GM19372 (cell line): ENCODE results near the gene CYP27A1.

Experiments
- ATAC-seq: cut with Tn5 transposase; IDR thresholded peaks from one replicate; pipeline ENCODE4 v1.9.1; 2021; ENCODE audit warnings: mild to moderate bottlenecking, low read depth, moderate library complexity; ENCODE audit not compliant: unreplicated experiment

Gene CYP27A1

DNA sequence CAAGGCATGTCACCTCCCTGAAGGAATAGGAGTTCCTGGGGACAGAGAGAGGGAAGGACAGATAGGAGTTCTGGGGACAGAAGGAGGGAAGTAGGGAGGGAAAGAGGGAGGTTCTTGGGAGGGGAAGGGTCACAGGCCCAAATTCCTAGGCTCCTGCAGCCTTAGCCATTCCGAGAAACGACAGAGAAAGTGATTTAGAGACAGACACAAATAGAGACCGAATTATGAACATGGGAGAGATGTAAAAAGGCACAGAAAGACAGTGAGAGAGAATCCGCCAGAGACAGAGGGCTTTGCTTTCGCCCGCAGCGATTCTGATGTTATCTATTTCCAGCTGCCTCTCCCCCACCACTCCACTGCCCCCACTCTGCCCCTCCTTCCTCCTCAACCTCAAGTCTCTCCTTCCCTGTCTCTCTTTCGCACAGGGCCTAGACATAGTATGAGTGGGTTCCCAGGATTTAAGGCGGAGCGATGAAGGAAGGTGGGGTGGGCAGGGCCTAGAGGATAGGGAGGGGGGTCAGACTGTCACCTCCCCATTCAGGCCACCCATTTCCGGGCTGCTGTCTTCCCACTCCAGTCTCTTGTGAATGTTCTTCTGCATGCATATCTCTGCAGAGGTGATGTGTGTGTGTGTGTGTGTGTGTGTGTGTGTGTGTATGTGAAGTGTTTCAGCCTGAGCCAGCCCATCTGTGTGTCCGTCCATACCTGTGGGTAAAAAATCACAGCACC, 74.4 kb downstream of the CYP27A1 start:
- no peak for ATAC-seq

DNA sequence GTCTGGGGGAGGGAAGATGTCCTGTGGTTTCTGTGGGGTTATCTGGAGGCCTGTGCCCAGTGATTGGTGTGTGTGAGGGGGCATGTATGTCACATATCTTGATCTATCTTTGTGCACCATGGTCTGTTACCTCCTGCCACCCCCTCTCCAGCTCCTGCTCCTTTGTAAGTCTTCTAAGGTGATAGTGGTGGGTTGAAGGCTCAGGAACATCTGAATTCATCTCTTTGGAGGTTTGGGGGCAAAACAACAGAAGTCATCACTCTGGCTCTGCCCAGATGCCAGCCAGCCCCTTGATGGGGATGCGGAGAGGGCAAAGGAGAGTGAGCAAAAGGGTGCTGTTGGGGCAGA, 74.9 kb downstream of the CYP27A1 start:
- no peak for ATAC-seq

DNA sequence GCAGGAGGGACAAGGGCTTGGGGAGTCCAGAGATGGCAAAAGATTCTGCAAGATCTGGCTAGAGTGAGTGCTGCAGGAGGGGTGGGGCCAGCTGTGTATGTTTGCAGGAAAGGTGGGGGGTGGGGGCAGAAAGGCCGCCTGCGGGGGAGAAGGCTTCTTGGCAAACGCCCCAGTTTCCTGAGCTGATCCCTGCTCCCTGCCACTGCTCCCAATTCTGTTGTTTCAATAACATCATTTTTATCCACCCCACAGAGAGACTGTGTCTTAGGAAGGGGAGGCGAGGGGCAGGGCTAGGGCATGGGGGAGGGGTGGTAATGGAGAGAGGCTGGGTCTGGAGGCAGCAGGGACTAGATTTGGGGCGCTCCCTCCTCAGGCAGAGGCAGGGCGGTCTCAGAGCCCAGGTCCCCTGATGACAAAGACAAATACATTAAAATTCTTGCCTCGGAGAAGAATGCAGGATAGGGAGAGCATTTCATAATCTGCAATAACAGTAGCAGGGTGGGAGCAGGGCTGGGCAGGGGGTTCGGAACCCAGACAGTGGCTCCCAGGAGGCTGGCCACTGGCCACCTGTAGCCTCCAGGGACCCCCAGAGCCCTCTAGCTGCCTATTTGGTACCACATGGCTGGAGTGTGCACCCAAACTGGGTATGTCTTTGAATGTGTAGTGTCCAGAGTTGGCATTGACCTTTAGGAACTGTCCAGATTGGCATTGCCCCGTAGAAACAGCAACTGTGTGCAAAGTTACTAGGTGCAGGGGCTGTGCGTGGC, 75.6 kb downstream of the CYP27A1 start:
- ATAC-seq = no peak

DNA sequence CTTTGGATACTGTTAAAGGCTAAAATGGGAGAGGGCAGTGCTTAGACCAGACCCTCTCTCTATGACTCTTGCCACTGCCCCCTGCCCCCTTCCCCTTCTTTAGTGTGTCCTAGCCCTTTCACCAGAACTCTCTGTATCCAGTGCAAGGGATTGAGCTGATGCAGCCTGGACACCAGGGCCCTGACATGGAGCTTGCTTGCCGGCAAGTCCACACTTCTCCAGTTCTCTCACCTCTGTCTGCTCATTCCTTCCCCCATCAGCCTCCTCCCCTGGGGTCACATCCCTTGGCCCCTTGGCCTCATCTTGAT, 76.1 kb downstream of the CYP27A1 start:
- ATAC-seq = no peak

DNA sequence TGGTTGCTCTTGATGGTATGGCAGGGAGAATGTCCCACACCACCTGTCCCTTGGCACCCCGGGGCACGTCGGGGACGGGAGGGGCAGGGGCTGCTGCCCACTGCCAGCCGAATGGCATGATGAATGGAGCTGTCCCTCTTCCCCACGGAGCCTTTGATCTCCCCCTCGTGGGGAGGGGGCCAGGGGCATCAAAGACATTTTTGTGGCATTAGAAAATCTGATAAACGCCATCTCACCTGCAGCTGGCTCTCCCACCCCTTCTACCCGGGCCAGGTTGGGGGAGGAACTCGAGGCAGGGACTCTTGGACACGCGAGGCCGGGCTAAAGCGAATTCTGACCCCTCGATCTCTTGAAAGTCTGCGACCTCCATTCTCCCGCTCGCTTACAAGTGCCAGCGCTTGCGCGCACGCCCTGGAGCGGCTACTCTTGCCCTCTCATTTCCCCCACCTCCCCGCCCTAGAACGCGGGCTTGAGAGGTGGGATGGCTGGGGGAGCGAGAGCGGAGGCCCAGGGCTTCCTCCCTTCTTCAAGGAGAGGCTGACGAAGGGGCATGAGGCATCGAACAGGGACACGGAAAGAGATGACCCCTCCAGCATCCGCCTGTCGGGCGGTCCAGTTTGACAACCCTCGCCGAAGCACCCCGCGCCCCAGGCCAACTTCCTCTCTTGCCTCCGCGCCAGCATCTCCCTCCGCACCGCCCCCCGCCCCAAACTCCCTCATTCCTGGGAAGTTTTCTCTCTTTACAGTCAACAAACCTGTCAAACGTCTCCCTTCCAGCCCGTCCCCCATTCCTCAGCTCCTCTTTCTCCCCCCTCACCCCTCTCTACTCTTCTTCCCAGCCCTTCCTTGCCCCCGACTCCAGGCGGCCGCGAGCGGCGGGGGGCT, 77.0 kb downstream of the CYP27A1 start:
- ATAC-seq = no peak

- no peak for ATAC-seq
These were observed 77.6 kb downstream of the CYP27A1 start, which contains the start of gene WNT6 for GRCh38 chr2:218859556-218859987. WNT6 (plus strand) TSS chr2:218859805; CDS start chr2:218860038, 233 bp downstream.

DNA sequence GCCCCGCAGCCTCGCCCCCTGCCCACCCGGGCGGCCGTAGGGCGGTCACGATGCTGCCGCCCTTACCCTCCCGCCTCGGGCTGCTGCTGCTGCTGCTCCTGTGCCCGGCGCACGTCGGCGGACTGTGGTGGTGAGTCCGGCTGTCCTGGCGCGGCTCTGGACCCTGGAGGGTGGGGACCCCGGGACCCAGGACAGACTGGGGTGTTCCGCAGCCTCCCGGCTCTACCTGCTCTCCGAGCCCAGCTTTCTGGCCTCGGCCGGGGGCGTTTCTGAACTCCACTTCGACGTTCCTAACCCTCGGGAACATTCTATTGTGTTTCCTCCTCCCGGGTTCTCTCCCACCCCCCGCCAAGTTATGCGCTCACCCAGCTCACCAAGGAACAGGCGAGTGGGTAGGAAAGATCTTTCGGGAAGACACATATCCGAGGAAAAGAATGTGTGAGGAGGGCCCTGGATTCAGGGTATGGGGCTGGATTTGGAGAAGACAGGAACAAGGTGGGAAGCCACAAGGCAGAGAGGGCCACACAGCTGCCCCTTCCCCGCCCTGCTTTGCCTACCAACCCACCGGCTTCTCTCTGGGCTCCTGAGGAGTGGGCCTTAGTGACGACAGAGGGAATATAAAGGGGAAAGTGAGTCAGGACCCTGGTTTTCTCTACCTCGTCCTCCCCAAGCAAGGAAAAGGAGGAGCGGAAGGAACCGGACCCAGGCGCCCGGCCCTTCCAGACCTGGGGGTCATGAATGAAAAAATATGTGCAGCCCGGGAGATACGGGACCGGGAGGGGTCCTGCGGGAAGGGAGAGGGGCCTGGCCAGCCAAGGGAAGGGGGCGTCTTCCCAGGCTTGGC, 78.3 kb downstream of the CYP27A1 start:
- no peak for ATAC-seq

- no peak for ATAC-seq
These were observed 79.0 kb downstream of the CYP27A1 start for GRCh38 chr2:218860950-218861381.

DNA sequence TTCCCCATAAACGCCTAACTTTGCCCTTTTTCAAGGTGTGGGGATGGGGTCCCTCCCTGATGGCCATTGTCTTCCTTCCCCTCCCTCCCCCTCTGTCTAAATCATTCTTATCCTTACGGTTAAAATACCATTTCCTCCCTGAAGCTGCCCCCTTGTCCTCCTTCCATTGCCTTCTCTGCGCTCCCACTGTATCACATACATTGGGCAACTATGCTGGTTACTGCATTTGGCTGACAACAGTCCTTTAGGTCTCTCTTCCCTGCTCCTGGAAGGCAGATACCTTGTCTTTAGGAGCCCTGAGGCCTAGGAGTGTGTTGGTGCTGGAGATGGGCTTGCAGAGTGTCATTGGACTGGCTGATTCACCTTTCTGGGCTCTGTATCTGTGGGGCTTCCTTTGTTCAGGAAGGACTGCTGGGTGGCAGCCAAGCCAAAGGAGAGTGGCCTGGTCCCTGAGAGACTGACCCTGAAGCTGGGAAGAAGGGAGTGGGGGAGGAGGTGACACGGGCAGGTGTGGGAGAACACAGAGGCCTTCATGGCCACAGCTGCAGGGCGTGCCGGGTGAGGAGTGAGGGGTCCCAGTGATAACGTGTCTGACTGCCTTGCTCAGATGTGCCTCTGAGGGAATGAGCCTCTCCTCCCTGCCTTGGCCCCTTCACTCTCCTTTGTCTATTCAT, 79.8 kb downstream of the CYP27A1 start:
- no peak for ATAC-seq

DNA sequence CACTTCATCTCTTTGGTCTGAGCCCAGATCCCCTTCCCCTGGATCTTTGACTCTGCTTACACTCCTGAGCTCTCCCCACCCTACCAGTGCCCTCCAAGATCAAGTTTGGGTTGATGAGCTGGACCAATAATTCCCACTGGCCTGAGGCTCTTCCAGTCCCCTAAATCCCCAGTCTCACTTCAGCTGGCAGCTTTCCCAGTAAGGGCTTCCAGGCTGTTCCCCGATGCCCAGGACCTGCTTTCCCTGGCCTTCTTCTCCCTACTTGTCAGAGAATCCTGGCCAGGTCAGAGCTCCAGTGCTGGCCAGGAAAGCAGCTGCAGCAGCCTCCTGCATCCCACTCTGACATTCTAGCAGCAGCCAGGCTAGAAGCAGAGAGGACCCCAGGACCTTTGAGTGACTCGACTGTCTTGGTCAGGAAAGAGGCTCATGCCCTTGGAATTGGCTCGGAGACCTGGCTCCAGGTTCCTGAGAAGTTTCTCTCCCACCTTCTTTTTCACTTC, 81.1 kb downstream of the CYP27A1 start:
- ATAC-seq = no peak
